H1 (cell line): Measurements from ENCODE around the gene C1QTNF1. TPM values are rescaled to one million over a fixed set of nuclear protein-coding genes. Genes with fewer than 3 reads are reported as not detected.

Experiments used
- BRCA1 ChIP-seq: IDR thresholded peaks from 2 replicates; pipeline ENCODE4 v1.6.1; 2012; ENCODE audit warnings: low read depth, low read length, improper control_type of control experiment
- EGR1 ChIP-seq: IDR thresholded peaks from 2 replicates; pipeline ENCODE4 v1.6.1; 2011; ENCODE audit warnings: low read depth, low read length, borderline replicate concordance
- EP300 ChIP-seq, 2 experiments: IDR thresholded peaks; 1 replicate in 1 of 2; 2 replicates in 1 of 2; pipeline ENCODE4 v1.6.1; 2011 to 2012; ENCODE audit warnings: low read depth in 2 of 2, low read length in 2 of 2, mild to moderate bottlenecking in 2 of 2, borderline replicate concordance in 1 of 2, inconsistent platforms in 1 of 2, moderate library complexity in 1 of 2
- JUND ChIP-seq: IDR thresholded peaks from 2 replicates; pipeline ENCODE4 v1.6.1; 2011; ENCODE audit warnings: mild to moderate bottlenecking, improper control_type of control experiment, low read length
- POLR2AphosphoS5 ChIP-seq: IDR thresholded peaks from 2 replicates; pipeline ENCODE4 v1.6.1; 2011; ENCODE audit warnings: low read depth, low read length
- SIN3A ChIP-seq, 2 experiments: IDR thresholded peaks in 1 of 2; conservative IDR thresholded peaks in 1 of 2; 2 replicates each; pipeline ENCODE4 v1.6.1; 2011 to 2012; ENCODE audit warnings: low read length in 2 of 2, improper control_type of control experiment in 1 of 2, low read depth in 1 of 2, mild to moderate bottlenecking in 1 of 2
- SIX5 ChIP-seq: IDR thresholded peaks from 2 replicates; pipeline ENCODE4 v1.6.1; 2011; ENCODE audit warnings: mild to moderate bottlenecking, low read depth, low read length
- ZNF274 ChIP-seq: IDR thresholded peaks from 2 replicates; pipeline ENCODE4 v1.7.0; 2012; ENCODE audit warnings: low read length, borderline replicate concordance; ENCODE audit errors: extremely low read depth
- polyA plus RNA-seq, 7 experiments: library from polyadenylated mRNA; depleted of rRNA in 3 of 7; stranded (reverse) in 5 of 7; unstranded in 2 of 7; fragments of >200 nt in 5 of 7; fragments of 200-250 nt in 2 of 7; gene quantifications; 1 replicate in 5 of 7; 2 replicates in 1 of 7; 4 replicates in 1 of 7; pipeline versions ENCODE4 v1.2.1 to v1.2.3, GENCODE V29; 2011 to 2013; ENCODE audit warnings: missing spikeins in 2 of 7, mixed read lengths in 2 of 7
- total RNA-seq: library from RNA; stranded (reverse); fragmentation: NEBNext Ultra II Directional; extraction: Animal tissue kit (Norgen Biotek cat#: 25700); gene quantifications from 2 replicates; pipeline ENCODE4 v1.2.1, GENCODE V29; 2021
- TF ChIP-seq, protein P1 (sequence below): fragments of 300-600 bp; sonication (generic); IDR thresholded peaks from 2 replicates; pipeline ENCODE4 v1.7.1; 2012; ENCODE audit warnings: low read length, moderate library complexity, mild to moderate bottlenecking, inconsistent platforms; ENCODE audit not compliant: insufficient replicate concordance

C1QTNF1 gene
- total and polyA plus RNA-seq, 2 of the 8 experiments (the other 6 are each of a cell fraction or from before 2014, with no cell fraction given): 1.5 to 2.5 TPM

GRCh38 chr17:78986649-78987328 is 37.2 kb upstream of the C1QTNF1 start (continued):
- no peak for TF ChIP-seq SIX5
- TF ChIP-seq, protein P1, sequence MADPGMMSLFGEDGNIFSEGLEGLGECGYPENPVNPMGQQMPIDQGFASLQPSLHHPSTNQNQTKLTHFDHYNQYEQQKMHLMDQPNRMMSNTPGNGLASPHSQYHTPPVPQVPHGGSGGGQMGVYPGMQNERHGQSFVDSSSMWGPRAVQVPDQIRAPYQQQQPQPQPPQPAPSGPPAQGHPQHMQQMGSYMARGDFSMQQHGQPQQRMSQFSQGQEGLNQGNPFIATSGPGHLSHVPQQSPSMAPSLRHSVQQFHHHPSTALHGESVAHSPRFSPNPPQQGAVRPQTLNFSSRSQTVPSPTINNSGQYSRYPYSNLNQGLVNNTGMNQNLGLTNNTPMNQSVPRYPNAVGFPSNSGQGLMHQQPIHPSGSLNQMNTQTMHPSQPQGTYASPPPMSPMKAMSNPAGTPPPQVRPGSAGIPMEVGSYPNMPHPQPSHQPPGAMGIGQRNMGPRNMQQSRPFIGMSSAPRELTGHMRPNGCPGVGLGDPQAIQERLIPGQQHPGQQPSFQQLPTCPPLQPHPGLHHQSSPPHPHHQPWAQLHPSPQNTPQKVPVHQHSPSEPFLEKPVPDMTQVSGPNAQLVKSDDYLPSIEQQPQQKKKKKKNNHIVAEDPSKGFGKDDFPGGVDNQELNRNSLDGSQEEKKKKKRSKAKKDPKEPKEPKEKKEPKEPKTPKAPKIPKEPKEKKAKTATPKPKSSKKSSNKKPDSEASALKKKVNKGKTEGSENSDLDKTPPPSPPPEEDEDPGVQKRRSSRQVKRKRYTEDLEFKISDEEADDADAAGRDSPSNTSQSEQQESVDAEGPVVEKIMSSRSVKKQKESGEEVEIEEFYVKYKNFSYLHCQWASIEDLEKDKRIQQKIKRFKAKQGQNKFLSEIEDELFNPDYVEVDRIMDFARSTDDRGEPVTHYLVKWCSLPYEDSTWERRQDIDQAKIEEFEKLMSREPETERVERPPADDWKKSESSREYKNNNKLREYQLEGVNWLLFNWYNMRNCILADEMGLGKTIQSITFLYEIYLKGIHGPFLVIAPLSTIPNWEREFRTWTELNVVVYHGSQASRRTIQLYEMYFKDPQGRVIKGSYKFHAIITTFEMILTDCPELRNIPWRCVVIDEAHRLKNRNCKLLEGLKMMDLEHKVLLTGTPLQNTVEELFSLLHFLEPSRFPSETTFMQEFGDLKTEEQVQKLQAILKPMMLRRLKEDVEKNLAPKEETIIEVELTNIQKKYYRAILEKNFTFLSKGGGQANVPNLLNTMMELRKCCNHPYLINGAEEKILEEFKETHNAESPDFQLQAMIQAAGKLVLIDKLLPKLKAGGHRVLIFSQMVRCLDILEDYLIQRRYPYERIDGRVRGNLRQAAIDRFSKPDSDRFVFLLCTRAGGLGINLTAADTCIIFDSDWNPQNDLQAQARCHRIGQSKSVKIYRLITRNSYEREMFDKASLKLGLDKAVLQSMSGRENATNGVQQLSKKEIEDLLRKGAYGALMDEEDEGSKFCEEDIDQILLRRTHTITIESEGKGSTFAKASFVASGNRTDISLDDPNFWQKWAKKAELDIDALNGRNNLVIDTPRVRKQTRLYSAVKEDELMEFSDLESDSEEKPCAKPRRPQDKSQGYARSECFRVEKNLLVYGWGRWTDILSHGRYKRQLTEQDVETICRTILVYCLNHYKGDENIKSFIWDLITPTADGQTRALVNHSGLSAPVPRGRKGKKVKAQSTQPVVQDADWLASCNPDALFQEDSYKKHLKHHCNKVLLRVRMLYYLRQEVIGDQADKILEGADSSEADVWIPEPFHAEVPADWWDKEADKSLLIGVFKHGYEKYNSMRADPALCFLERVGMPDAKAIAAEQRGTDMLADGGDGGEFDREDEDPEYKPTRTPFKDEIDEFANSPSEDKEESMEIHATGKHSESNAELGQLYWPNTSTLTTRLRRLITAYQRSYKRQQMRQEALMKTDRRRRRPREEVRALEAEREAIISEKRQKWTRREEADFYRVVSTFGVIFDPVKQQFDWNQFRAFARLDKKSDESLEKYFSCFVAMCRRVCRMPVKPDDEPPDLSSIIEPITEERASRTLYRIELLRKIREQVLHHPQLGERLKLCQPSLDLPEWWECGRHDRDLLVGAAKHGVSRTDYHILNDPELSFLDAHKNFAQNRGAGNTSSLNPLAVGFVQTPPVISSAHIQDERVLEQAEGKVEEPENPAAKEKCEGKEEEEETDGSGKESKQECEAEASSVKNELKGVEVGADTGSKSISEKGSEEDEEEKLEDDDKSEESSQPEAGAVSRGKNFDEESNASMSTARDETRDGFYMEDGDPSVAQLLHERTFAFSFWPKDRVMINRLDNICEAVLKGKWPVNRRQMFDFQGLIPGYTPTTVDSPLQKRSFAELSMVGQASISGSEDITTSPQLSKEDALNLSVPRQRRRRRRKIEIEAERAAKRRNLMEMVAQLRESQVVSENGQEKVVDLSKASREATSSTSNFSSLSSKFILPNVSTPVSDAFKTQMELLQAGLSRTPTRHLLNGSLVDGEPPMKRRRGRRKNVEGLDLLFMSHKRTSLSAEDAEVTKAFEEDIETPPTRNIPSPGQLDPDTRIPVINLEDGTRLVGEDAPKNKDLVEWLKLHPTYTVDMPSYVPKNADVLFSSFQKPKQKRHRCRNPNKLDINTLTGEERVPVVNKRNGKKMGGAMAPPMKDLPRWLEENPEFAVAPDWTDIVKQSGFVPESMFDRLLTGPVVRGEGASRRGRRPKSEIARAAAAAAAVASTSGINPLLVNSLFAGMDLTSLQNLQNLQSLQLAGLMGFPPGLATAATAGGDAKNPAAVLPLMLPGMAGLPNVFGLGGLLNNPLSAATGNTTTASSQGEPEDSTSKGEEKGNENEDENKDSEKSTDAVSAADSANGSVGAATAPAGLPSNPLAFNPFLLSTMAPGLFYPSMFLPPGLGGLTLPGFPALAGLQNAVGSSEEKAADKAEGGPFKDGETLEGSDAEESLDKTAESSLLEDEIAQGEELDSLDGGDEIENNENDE: no peak
- TF ChIP-seq BRCA1: no peak
- no peak for TF ChIP-seq EGR1
- TF ChIP-seq EP300 (IDR thresholded peaks at IDR 0.05; ENCODE audit: borderline replicate concordance in 1 of 2, low read depth in 2 of 2, low read length in 2 of 2): no peak
- no peak for TF ChIP-seq ZNF274
- TF ChIP-seq JUND: no peak
- TF ChIP-seq SIN3A (conservative IDR thresholded peaks at IDR 0.05 in 1 of 2, IDR thresholded peaks at IDR 0.05 in 1 of 2; ENCODE audit: low read depth in 1 of 2, low read length in 2 of 2): no peak
- TF ChIP-seq POLR2AphosphoS5: 0 out of 2 replicates have a peak, but pooled peaks have one; percentile 20
